A549 (cell line): ENCODE measurements around the gene LRRC40.

ENCODE experiments used
- CHD2 ChIP-seq: fragments of 150-350 bp; IDR thresholded peaks from 2 replicates; pipeline ENCODE4 v1.6.1; 2014; ENCODE audit warnings: low read length; ENCODE audit not compliant: partially characterized antibody
- CTCF ChIP-seq: fragments of >200 bp; sonication (Bioruptor Twin); formaldehyde crosslinking; IDR thresholded peaks from 3 replicates; pipeline ENCODE4 v1.5.1; 2016
- HOXA7 ChIP-seq: fragments of 250-450 bp; sonication (Bioruptor Pico); IDR thresholded peaks from 2 replicates; pipeline ENCODE4 v1.5.0; 2020; ENCODE audit warnings: mild to moderate bottlenecking, moderate library complexity
- POLR2A ChIP-seq: IDR thresholded peaks from 2 replicates; pipeline ENCODE4 v1.6.1; 2012; ENCODE audit warnings: mild to moderate bottlenecking, low read length

GRCh38 chr1:70196333-70196732, 9.0 kb downstream of the LRRC40 start:
- TF ChIP-seq CTCF (no peak), POLR2A (no peak), CHD2 (no peak), HOXA7 (CRISPR knock-in tag) (no peak)
